Memory B cell (primary cell): ENCODE data around the gene PTPDC1.
"Not testable (repeated sequence)": the region's sequence is repeated elsewhere in the genome, so short reads cannot be mapped to it uniquely, and the experiment has no call there.

Experiments used
- ATAC-seq: fragments of 150-1000 bp; cut with Tn5 transposase; 2 replicates; pipeline ENCODE4 v1.10.0; 2021; ENCODE audit warnings: low read depth, mild to moderate bottlenecking, moderate library complexity
- DNase-seq, 2 donors: peaks; one replicate each; pipeline ENCODE4 v3.0.0; 2022; ENCODE audit warnings: low spot score in 2 of 2
- H3K27ac Mint-ChIP-seq: one replicate; pipeline ENCODE4 v1.8.0; 2022; ENCODE audit warnings: mild to moderate bottlenecking, moderate library complexity, mixed read lengths
- H3K27me3 Mint-ChIP-seq: one replicate; pipeline ENCODE4 v1.8.0; 2022; ENCODE audit warnings: mixed read lengths
- H3K36me3 Mint-ChIP-seq: one replicate; pipeline ENCODE4 v1.8.0; 2022; ENCODE audit warnings: mild to moderate bottlenecking, mixed read lengths
- H3K4me1 Mint-ChIP-seq: one replicate; pipeline ENCODE4 v1.8.0; 2022; ENCODE audit warnings: mixed read lengths
- H3K4me3 Mint-ChIP-seq: one replicate; pipeline ENCODE4 v1.8.0; 2022; ENCODE audit warnings: mild to moderate bottlenecking, moderate library complexity, mixed read lengths
- H3K9me3 Mint-ChIP-seq: one replicate; pipeline ENCODE4 v1.8.0; 2022; ENCODE audit warnings: mixed read lengths

The PTPDC1 gene

GRCh38 chr9:94108584-94108983 lies 24.3 kb downstream of the PTPDC1 start:
- Mint-ChIP-seq H3K4me3 (no peak overlapping the region), H3K36me3 (peaks cover 5% of the 10 kb centered on the region), H3K27me3 (no peaks in the 10 kb centered on the region), H3K27ac (no peak overlapping the region), H3K4me1 (no peaks in the 10 kb centered on the region), H3K9me3 (no peaks in the 10 kb centered on the region)
- DNase-seq: no peak
- ATAC-seq: no peak

- Mint-ChIP-seq H3K9me3 (no peaks in the 10 kb centered on the region), H3K4me1 (no peaks in the 10 kb centered on the region), H3K27me3 (no peaks in the 10 kb centered on the region), H3K36me3 (no peaks in the 10 kb centered on the region), H3K27ac (no peak overlapping the region), H3K4me3 (no peak overlapping the region)
- ATAC-seq: no peak
- no peak for DNase-seq
Observed at GRCh38 chr9:94110821-94111252, 26.6 kb downstream of the PTPDC1 start.

- no peaks in the 10 kb centered on the region for H3K36me3 Mint-ChIP-seq
- no peak for DNase-seq
- H3K9me3 Mint-ChIP-seq: no peaks in the 10 kb centered on the region
- no peaks in the 10 kb centered on the region for H3K4me1 Mint-ChIP-seq
- H3K4me3 Mint-ChIP-seq: no peak overlapping the region
- no peaks in the 10 kb centered on the region for H3K27me3 Mint-ChIP-seq
- ATAC-seq: no peak
- H3K27ac Mint-ChIP-seq: no peak overlapping the region
Observed at GRCh38 chr9:94111446-94111845, 27.2 kb downstream of the PTPDC1 start.

GRCh38 chr9:94112716-94113465 lies 28.6 kb downstream of the PTPDC1 start:
- ATAC-seq (no peak), DNase-seq (no peak)
- no peaks in the 10 kb centered on the region for H3K4me1 Mint-ChIP-seq
- H3K27me3 Mint-ChIP-seq: no peaks in the 10 kb centered on the region
- H3K36me3 Mint-ChIP-seq: no peaks in the 10 kb centered on the region
- no peaks in the 10 kb centered on the region for H3K9me3 Mint-ChIP-seq
- H3K4me3 Mint-ChIP-seq: no peak overlapping the region
- no peak overlapping the region for H3K27ac Mint-ChIP-seq

GRCh38 chr9:94120088-94120487 lies 35.8 kb downstream of the PTPDC1 start:
- ATAC-seq, H3K4me3 Mint-ChIP-seq, H3K27ac Mint-ChIP-seq, H3K9me3 Mint-ChIP-seq, H3K4me1 Mint-ChIP-seq, H3K27me3 Mint-ChIP-seq, DNase-seq: not testable (repeated sequence)
- peaks cover 17% of the 10 kb centered on the region for H3K36me3 Mint-ChIP-seq

- Mint-ChIP-seq H3K9me3 (peaks cover 7% of the 10 kb centered on the region), H3K27me3 (no peaks in the 10 kb centered on the region), H3K4me3 (no peak overlapping the region), H3K36me3 (peaks cover 17% of the 10 kb centered on the region), H3K4me1 (no peaks in the 10 kb centered on the region), H3K27ac (no peak overlapping the region)
- DNase-seq: no peak
- no peak for ATAC-seq
Observed at GRCh38 chr9:94120854-94121376, 36.7 kb downstream of the PTPDC1 start.

GRCh38 chr9:94126844-94127243 lies 42.6 kb downstream of the PTPDC1 start:
- Mint-ChIP-seq H3K4me1 (no peaks in the 10 kb centered on the region), H3K27me3 (no peaks in the 10 kb centered on the region), H3K36me3 (peaks cover 17% of the 10 kb centered on the region), H3K9me3 (peaks cover 23% of the 10 kb centered on the region), H3K27ac (no peak overlapping the region), H3K4me3 (no peak overlapping the region)
- DNase-seq (no peak), ATAC-seq (no peak)

GRCh38 chr9:94127806-94128205 lies 43.5 kb downstream of the PTPDC1 start:
- Mint-ChIP-seq H3K4me3 (no peak overlapping the region), H3K9me3 (peaks cover 23% of the 10 kb centered on the region), H3K36me3 (peaks cover 17% of the 10 kb centered on the region), H3K27ac (no peak overlapping the region), H3K4me1 (no peaks in the 10 kb centered on the region), H3K27me3 (no peaks in the 10 kb centered on the region)
- no peak for DNase-seq
- no peak for ATAC-seq

- Mint-ChIP-seq H3K27me3 (no peaks in the 10 kb centered on the region), H3K36me3 (peaks cover 15% of the 10 kb centered on the region), H3K4me1 (no peaks in the 10 kb centered on the region), H3K4me3 (no peak overlapping the region), H3K9me3 (peaks cover 23% of the 10 kb centered on the region), H3K27ac (no peak overlapping the region)
- ATAC-seq: no peak
- DNase-seq: no peak
Observed at GRCh38 chr9:94128580-94128979, 44.3 kb downstream of the PTPDC1 start.

GRCh38 chr9:94134629-94135028 lies 50.4 kb downstream of the PTPDC1 start:
- DNase-seq (no peak), ATAC-seq (no peak)
- no peak overlapping the region for H3K27ac Mint-ChIP-seq
- no peak overlapping the region for H3K4me3 Mint-ChIP-seq
- peaks cover 2% of the 10 kb centered on the region for H3K9me3 Mint-ChIP-seq
- H3K36me3 Mint-ChIP-seq: no peaks in the 10 kb centered on the region
- no peaks in the 10 kb centered on the region for H3K27me3 Mint-ChIP-seq
- H3K4me1 Mint-ChIP-seq: peaks cover 3% of the 10 kb centered on the region

- ATAC-seq (no peak), DNase-seq (no peak)
- no peaks in the 10 kb centered on the region for H3K9me3 Mint-ChIP-seq
- H3K4me1 Mint-ChIP-seq: peaks cover 3% of the 10 kb centered on the region
- H3K4me3 Mint-ChIP-seq: no peak overlapping the region
- no peaks in the 10 kb centered on the region for H3K36me3 Mint-ChIP-seq
- no peaks in the 10 kb centered on the region for H3K27me3 Mint-ChIP-seq
- H3K27ac Mint-ChIP-seq: no peak overlapping the region
Observed at GRCh38 chr9:94135222-94135621, 51.0 kb downstream of the PTPDC1 start.

- no peaks in the 10 kb centered on the region for H3K9me3 Mint-ChIP-seq
- no peak for ATAC-seq
- no peak overlapping the region for H3K27ac Mint-ChIP-seq
- no peak overlapping the region for H3K4me3 Mint-ChIP-seq
- H3K27me3 Mint-ChIP-seq: no peaks in the 10 kb centered on the region
- DNase-seq: no peak
- peaks cover 3% of the 10 kb centered on the region for H3K4me1 Mint-ChIP-seq
- no peaks in the 10 kb centered on the region for H3K36me3 Mint-ChIP-seq
Observed at GRCh38 chr9:94139672-94140417, 55.6 kb downstream of the PTPDC1 start.

- Mint-ChIP-seq H3K27me3 (no peaks in the 10 kb centered on the region), H3K27ac (no peak overlapping the region), H3K36me3 (no peaks in the 10 kb centered on the region), H3K4me1 (peaks cover 4% of the 10 kb centered on the region), H3K4me3 (no peak overlapping the region), H3K9me3 (no peaks in the 10 kb centered on the region)
- ATAC-seq (no peak), DNase-seq (no peak)
Observed at GRCh38 chr9:94140418-94140780, 56.1 kb downstream of the PTPDC1 start.
